Nephron progenitor cell (in vitro differentiated cells): ENCODE data around the gene ASPM.

Source experiments
- DNase-seq: peaks from one replicate; pipeline ENCODE4 v3.0.0; 2021
- H3K27ac Mint-ChIP-seq: 2 replicates; pipeline ENCODE4 v1.8.0; 2021; ENCODE audit warnings: mild to moderate bottlenecking, moderate library complexity, mixed read lengths
- H3K27me3 Mint-ChIP-seq: 2 replicates; pipeline ENCODE4 v1.8.0; 2021; ENCODE audit warnings: mild to moderate bottlenecking, low read depth, mixed read lengths; ENCODE audit not compliant: poor library complexity
- H3K36me3 Mint-ChIP-seq: 2 replicates; pipeline ENCODE4 v1.8.0; 2021; ENCODE audit warnings: low read depth, mixed read lengths
- H3K4me1 Mint-ChIP-seq: 2 replicates; pipeline ENCODE4 v1.8.0; 2021; ENCODE audit warnings: mixed read lengths
- H3K4me3 Mint-ChIP-seq: 2 replicates; pipeline ENCODE4 v1.8.0; 2021; ENCODE audit warnings: mild to moderate bottlenecking, moderate library complexity, mixed read lengths
- H3K9me3 Mint-ChIP-seq: 2 replicates; pipeline ENCODE4 v1.8.0; 2021; ENCODE audit warnings: mild to moderate bottlenecking, moderate library complexity, mixed read lengths
- CTCF ChIP-seq: fragments of 200-600 bp; sonication (generic); IDR thresholded peaks from 2 replicates; pipeline ENCODE4 v1.5.0; 2021; ENCODE audit warnings: antibody characterized with exemption

The ASPM gene

GRCh38 chr1:197065559-197065958 is 80.9 kb downstream of the ASPM start:
- H3K27me3 Mint-ChIP-seq = no peaks in the 10 kb centered on the region
- no peak for DNase-seq
- H3K4me3 Mint-ChIP-seq = no peak overlapping the region
- H3K9me3 Mint-ChIP-seq = peaks cover 11% of the 10 kb centered on the region
- no peaks in the 10 kb centered on the region for H3K36me3 Mint-ChIP-seq
- H3K27ac Mint-ChIP-seq = no peak overlapping the region
- H3K4me1 Mint-ChIP-seq = no peaks in the 10 kb centered on the region
- TF ChIP-seq CTCF = no peak

- Mint-ChIP-seq H3K27me3 (no peaks in the 10 kb centered on the region), H3K4me3 (no peak overlapping the region), H3K4me1 (no peaks in the 10 kb centered on the region), H3K36me3 (no peaks in the 10 kb centered on the region), H3K9me3 (no peaks in the 10 kb centered on the region), H3K27ac (no peak overlapping the region)
- TF ChIP-seq CTCF = no peak
- DNase-seq = no peak
Measured at GRCh38 chr1:197063212-197063611, 83.3 kb downstream of the ASPM start.

GRCh38 chr1:197062692-197063091 is 83.8 kb downstream of the ASPM start:
- Mint-ChIP-seq H3K36me3 (no peaks in the 10 kb centered on the region), H3K4me1 (no peaks in the 10 kb centered on the region), H3K9me3 (no peaks in the 10 kb centered on the region), H3K27ac (no peak overlapping the region), H3K4me3 (no peak overlapping the region), H3K27me3 (peaks cover 2% of the 10 kb centered on the region)
- no peak for DNase-seq
- TF ChIP-seq CTCF = no peak

- Mint-ChIP-seq H3K4me1 (no peaks in the 10 kb centered on the region), H3K4me3 (no peak overlapping the region), H3K36me3 (no peaks in the 10 kb centered on the region), H3K27ac (no peak overlapping the region), H3K9me3 (no peaks in the 10 kb centered on the region), H3K27me3 (peaks cover 4% of the 10 kb centered on the region)
- no peak for DNase-seq
- TF ChIP-seq CTCF = no peak
Measured at GRCh38 chr1:197049100-197049499, 97.4 kb downstream of the ASPM start.

- no peaks in the 10 kb centered on the region for H3K9me3 Mint-ChIP-seq
- no peaks in the 10 kb centered on the region for H3K36me3 Mint-ChIP-seq
- no peaks in the 10 kb centered on the region for H3K4me1 Mint-ChIP-seq
- H3K27ac Mint-ChIP-seq = no peak overlapping the region
- no peak for DNase-seq
- H3K4me3 Mint-ChIP-seq = no peak overlapping the region
- peaks cover 4% of the 10 kb centered on the region for H3K27me3 Mint-ChIP-seq
- TF ChIP-seq CTCF = no peak
Measured at GRCh38 chr1:197042676-197043341, 103.7 kb downstream of the ASPM start.
